Endometrium (tissue), 2 donors: ENCODE results near the gene TP53.

Experiments
- FAIRE-seq: peaks from 2 replicates; lab custom pipeline; 2012; peaks lifted over from hg19 to GRCh38; lab: Jason Lieb, UNC
- donor health status: control.
- donor health status: control.

Gene TP53

GRCh38 chr17:7706631-7707354 lies 19.5 kb upstream of the TP53 start:
- FAIRE-seq: no peak

- FAIRE-seq: no peak
These were observed 18.3 kb upstream of the TP53 start for GRCh38 chr17:7705269-7706255.

- no peak for FAIRE-seq
These were observed 17.4 kb upstream of the TP53 start, which contains the start of gene EFNB3 for GRCh38 chr17:7704601-7705268. Gene EFNB3, plus strand, starts transcription at chr17:7705202. Its CDS starts 397 bp downstream, at chr17:7705599.

- FAIRE-seq: no peak
These were observed 16.5 kb upstream of the TP53 start for GRCh38 chr17:7703584-7704479.

- FAIRE-seq: no peak
These were observed 15.5 kb upstream of the TP53 start for GRCh38 chr17:7702776-7703175.

GRCh38 chr17:7701681-7702080 lies 14.4 kb upstream of the TP53 start:
- no peak for FAIRE-seq

- FAIRE-seq: no peak
These were observed 13.2 kb upstream of the TP53 start for GRCh38 chr17:7700510-7700909.

- FAIRE-seq: no peak
These were observed 10.7 kb upstream of the TP53 start for GRCh38 chr17:7697828-7698588.

- FAIRE-seq: no peak
These were observed 8.3 kb upstream of the TP53 start for GRCh38 chr17:7695586-7695985.

- no peak for FAIRE-seq
These were observed 1.6 kb upstream of the TP53 start for GRCh38 chr17:7688808-7689316.

GRCh38 chr17:7687908-7688807 lies 868 bp upstream of the TP53 start, which contains the start of gene WRAP53:
Gene WRAP53, plus strand, starts transcription at chr17:7688477. Its CDS starts 172 bp downstream, at chr17:7688649.
- FAIRE-seq: peak; percentile 96

- no peak for FAIRE-seq
These were observed 843 bp downstream of the TP53 start for GRCh38 chr17:7686222-7687071.

GRCh38 chr17:7685533-7686221 lies 1.6 kb downstream of the TP53 start:
- FAIRE-seq: no peak

GRCh38 chr17:7684851-7685532 lies 2.3 kb downstream of the TP53 start:
- FAIRE-seq: no peak

- FAIRE-seq: no peak
These were observed 9.8 kb downstream of the TP53 start for GRCh38 chr17:7677388-7678067.

- FAIRE-seq: no peak
These were observed 10.8 kb downstream of the TP53 start for GRCh38 chr17:7676533-7676932.
